ENCODE data around the gene SYT9. TPM values are rescaled to one million over a fixed set of nuclear protein-coding genes. Genes with fewer than 3 reads are reported as not detected.

Gene SYT9
- polyA plus RNA-seq, 1 donor from 2014 or later, result 2.3 TPM

DNA sequence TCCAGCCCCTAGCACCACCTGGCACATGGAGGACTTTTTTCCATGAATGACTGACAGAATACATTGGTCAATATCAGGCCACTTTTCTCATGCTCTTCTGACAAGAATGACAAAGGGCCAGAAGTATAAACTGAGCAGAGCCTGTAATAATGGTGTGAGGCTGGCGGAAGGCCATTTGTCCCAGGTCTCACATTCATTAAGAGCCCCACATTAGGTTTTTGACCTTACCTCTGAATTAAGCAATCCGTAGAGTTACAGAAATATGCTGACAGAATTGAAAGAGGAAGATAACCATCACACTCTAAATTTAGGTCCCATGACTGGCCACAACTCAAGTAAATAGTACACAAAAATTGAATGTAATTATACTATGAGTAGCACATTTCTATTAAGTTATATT, 55.2 kb downstream of the SYT9 start:
- Histone ChIP-seq H3K27ac (ENCODE audit: low read length) (no peak overlapping the region), H4K20me1 (ENCODE audit: insufficient read depth) (no peaks in the 10 kb centered on the region), H3K79me2 (replicated peaks; ENCODE audit: insufficient read depth, low read length) (no peaks in the 10 kb centered on the region), H3K36me3 (ENCODE audit: insufficient read depth, low read length) (no peaks in the 10 kb centered on the region), H3K9me3 (ENCODE audit: low read length) (no peaks in the 10 kb centered on the region), H3K4me3 (ENCODE audit: low read length) (no peak overlapping the region), H3K27me3 (ENCODE audit: insufficient read depth, low read depth, low read length) (no peaks in the 10 kb centered on the region), H3K9me2 (ENCODE audit: insufficient read depth, low read length) (no peaks in the 10 kb centered on the region), H3K4me2 (ENCODE audit: low read length) (no peak overlapping the region), H3K9ac (ENCODE audit: low read length) (no peak overlapping the region), H2AFZ (ENCODE audit: low read depth, low read length) (no peak overlapping the region), H3F3A (ENCODE audit: insufficient read depth, low read length, poor library complexity, severe bottlenecking) (no peaks in the 10 kb centered on the region)
- TF ChIP-seq EP300 (conservative IDR thresholded peaks at IDR 0.05; ENCODE audit: poor library complexity, severe bottlenecking) (no peak), TAF1 (IDR thresholded peaks at IDR 0.05; ENCODE audit: low read depth) (no peak), POLR2AphosphoS5 (IDR thresholded peaks at IDR 0.05) (no peak), MXI1 (conservative IDR thresholded peaks at IDR 0.05; ENCODE audit: poor library complexity, severe bottlenecking) (no peak), EZH2 (IDR thresholded peaks at IDR 0.05; ENCODE audit: borderline replicate concordance, insufficient read depth, low read length, poor library complexity, severe bottlenecking) (no peak), SMC3 (conservative IDR thresholded peaks at IDR 0.05; ENCODE audit: poor library complexity) (no peak), RAD21 (conservative IDR thresholded peaks at IDR 0.05) (no peak)
- TF ChIP-seq, protein P1, sequence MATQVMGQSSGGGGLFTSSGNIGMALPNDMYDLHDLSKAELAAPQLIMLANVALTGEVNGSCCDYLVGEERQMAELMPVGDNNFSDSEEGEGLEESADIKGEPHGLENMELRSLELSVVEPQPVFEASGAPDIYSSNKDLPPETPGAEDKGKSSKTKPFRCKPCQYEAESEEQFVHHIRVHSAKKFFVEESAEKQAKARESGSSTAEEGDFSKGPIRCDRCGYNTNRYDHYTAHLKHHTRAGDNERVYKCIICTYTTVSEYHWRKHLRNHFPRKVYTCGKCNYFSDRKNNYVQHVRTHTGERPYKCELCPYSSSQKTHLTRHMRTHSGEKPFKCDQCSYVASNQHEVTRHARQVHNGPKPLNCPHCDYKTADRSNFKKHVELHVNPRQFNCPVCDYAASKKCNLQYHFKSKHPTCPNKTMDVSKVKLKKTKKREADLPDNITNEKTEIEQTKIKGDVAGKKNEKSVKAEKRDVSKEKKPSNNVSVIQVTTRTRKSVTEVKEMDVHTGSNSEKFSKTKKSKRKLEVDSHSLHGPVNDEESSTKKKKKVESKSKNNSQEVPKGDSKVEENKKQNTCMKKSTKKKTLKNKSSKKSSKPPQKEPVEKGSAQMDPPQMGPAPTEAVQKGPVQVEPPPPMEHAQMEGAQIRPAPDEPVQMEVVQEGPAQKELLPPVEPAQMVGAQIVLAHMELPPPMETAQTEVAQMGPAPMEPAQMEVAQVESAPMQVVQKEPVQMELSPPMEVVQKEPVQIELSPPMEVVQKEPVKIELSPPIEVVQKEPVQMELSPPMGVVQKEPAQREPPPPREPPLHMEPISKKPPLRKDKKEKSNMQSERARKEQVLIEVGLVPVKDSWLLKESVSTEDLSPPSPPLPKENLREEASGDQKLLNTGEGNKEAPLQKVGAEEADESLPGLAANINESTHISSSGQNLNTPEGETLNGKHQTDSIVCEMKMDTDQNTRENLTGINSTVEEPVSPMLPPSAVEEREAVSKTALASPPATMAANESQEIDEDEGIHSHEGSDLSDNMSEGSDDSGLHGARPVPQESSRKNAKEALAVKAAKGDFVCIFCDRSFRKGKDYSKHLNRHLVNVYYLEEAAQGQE (IDR thresholded peaks at IDR 0.05; ENCODE audit: borderline replicate concordance), result no peak
- TF ChIP-seq, protein P2, sequence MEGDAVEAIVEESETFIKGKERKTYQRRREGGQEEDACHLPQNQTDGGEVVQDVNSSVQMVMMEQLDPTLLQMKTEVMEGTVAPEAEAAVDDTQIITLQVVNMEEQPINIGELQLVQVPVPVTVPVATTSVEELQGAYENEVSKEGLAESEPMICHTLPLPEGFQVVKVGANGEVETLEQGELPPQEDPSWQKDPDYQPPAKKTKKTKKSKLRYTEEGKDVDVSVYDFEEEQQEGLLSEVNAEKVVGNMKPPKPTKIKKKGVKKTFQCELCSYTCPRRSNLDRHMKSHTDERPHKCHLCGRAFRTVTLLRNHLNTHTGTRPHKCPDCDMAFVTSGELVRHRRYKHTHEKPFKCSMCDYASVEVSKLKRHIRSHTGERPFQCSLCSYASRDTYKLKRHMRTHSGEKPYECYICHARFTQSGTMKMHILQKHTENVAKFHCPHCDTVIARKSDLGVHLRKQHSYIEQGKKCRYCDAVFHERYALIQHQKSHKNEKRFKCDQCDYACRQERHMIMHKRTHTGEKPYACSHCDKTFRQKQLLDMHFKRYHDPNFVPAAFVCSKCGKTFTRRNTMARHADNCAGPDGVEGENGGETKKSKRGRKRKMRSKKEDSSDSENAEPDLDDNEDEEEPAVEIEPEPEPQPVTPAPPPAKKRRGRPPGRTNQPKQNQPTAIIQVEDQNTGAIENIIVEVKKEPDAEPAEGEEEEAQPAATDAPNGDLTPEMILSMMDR (IDR thresholded peaks at IDR 0.05; ENCODE audit: poor library complexity, severe bottlenecking), result no peak

DNA sequence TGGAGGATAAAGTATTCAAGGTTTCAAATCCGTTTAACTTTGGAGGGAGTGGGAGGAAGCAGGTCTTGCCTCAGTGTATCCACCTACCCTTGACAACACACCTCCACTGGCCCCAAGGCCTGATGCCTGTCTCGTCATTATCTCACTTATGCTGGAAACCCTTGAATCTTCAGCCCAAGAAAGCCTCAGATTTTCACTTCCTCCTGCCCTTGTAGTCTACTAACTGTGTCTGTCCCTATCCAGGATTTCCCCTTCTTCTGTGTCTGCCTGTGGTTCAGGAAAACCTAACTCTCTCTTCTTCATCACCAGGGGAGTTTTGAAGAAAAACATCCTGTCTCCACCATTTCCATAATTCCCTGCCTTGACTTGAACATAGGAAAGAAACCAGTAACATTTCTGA, 56.1 kb downstream of the SYT9 start:
- H3K36me3 ChIP-seq (ENCODE audit: insufficient read depth, low read length), result no peaks in the 10 kb centered on the region
- no peak overlapping the region for H3K27ac ChIP-seq (ENCODE audit: low read length)

DNA sequence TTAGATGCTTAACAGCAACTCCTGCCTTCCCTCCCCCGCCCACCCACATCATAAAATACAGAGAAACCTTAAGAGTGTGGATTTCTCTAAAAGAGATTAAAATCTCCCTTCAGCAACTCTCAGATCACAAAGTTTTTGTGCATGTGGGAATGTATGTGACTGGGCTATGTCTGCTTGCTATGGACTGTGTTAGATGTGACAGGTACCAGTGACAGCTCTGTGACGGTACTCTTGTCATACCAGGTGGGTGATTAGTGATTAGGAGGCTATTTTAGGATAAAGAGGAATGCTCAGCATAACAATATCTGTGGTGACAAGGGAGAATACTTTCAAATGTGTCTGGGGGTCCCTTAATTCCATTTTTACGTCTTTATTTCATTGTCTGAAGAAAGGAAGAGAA, 60.2 kb downstream of the SYT9 start:
- Histone ChIP-seq H3K27me3 (ENCODE audit: insufficient read depth, low read depth, low read length) (no peaks in the 10 kb centered on the region), H2AFZ (ENCODE audit: low read depth, low read length) (no peak overlapping the region), H3K9me2 (ENCODE audit: insufficient read depth, low read length) (no peaks in the 10 kb centered on the region), H3F3A (ENCODE audit: insufficient read depth, low read length, poor library complexity, severe bottlenecking) (no peaks in the 10 kb centered on the region), H3K27ac (ENCODE audit: low read length) (no peak overlapping the region), H3K79me2 (replicated peaks; ENCODE audit: insufficient read depth, low read length) (no peaks in the 10 kb centered on the region), H3K4me3 (ENCODE audit: low read length) (no peak overlapping the region), H3K4me2 (ENCODE audit: low read length) (no peak overlapping the region), H3K9me3 (ENCODE audit: low read length) (no peaks in the 10 kb centered on the region), H4K20me1 (ENCODE audit: insufficient read depth) (no peaks in the 10 kb centered on the region), H3K36me3 (ENCODE audit: insufficient read depth, low read length) (no peaks in the 10 kb centered on the region), H3K9ac (ENCODE audit: low read length) (no peak overlapping the region)
- TF ChIP-seq, protein P2 (IDR thresholded peaks at IDR 0.05; ENCODE audit: poor library complexity, severe bottlenecking), result no peak
- TF ChIP-seq, protein P1 (IDR thresholded peaks at IDR 0.05; ENCODE audit: borderline replicate concordance), result no peak
- TF ChIP-seq POLR2AphosphoS5 (IDR thresholded peaks at IDR 0.05) (no peak), SMC3 (conservative IDR thresholded peaks at IDR 0.05; ENCODE audit: poor library complexity) (no peak), EP300 (conservative IDR thresholded peaks at IDR 0.05; ENCODE audit: poor library complexity, severe bottlenecking) (no peak), RAD21 (conservative IDR thresholded peaks at IDR 0.05) (no peak), MXI1 (conservative IDR thresholded peaks at IDR 0.05; ENCODE audit: poor library complexity, severe bottlenecking) (no peak)

More for the DNA sequence above, 56.1 kb downstream of the SYT9 start:
- H3K9me3 ChIP-seq (ENCODE audit: low read length), result no peaks in the 10 kb centered on the region
- no peak overlapping the region for H3K4me3 ChIP-seq (ENCODE audit: low read length)
- no peaks in the 10 kb centered on the region for H4K20me1 ChIP-seq (ENCODE audit: insufficient read depth)
- H3K79me2 ChIP-seq (replicated peaks; ENCODE audit: insufficient read depth, low read length), result no peaks in the 10 kb centered on the region
- no peak overlapping the region for H2AFZ ChIP-seq (ENCODE audit: low read depth, low read length)
- H3K9me2 ChIP-seq (ENCODE audit: insufficient read depth, low read length), result no peaks in the 10 kb centered on the region
- TF ChIP-seq POLR2AphosphoS5 (IDR thresholded peaks at IDR 0.05), result no peak
- no peaks in the 10 kb centered on the region for H3F3A ChIP-seq (ENCODE audit: insufficient read depth, low read length, poor library complexity, severe bottlenecking)
- no peaks in the 10 kb centered on the region for H3K27me3 ChIP-seq (ENCODE audit: insufficient read depth, low read depth, low read length)
- H3K9ac ChIP-seq (ENCODE audit: low read length), result no peak overlapping the region
- H3K4me2 ChIP-seq (ENCODE audit: low read length), result no peak overlapping the region
